ENCODE measurements around the gene NSUN6. TPM values are rescaled to one million over a fixed set of nuclear protein-coding genes. Genes with fewer than 3 reads are reported as not detected.

The NSUN6 gene
- total RNA-seq, 4 donors from 2014 or later = 2.4 to 3.8 (median 2.9) TPM

GRCh38 chr10:18508587-18508986 is 142.8 kb downstream of the NSUN6 start:
- no peak for DNase-seq
- ATAC-seq = no peak

GRCh38 chr10:18505456-18506118 is 145.8 kb downstream of the NSUN6 start:
- intact Hi-C loops (cut with DNase I; ENCODE audit: low total_unique reads) (no loop called here), in situ Hi-C loops (cut with MboI; ENCODE audit: low sequenced_read_pairs in 4 of 4) (no loop called here)
- Histone ChIP-seq H3K27ac (no peak overlapping the region), H3K4me1 (no peaks in the 10 kb centered on the region), H3K27me3 (no peaks in the 10 kb centered on the region), H3K36me3 (no peaks in the 10 kb centered on the region), H3K4me3 (no peak overlapping the region), H3K9me3 (no peaks in the 10 kb centered on the region)
- TF ChIP-seq CTCF (IDR thresholded peaks at IDR 0.05 in 4 of 5, conservative IDR thresholded peaks at IDR 0.05 in 1 of 5) = no peak
- no peak for TF ChIP-seq POLR2A (IDR thresholded peaks at IDR 0.05)
- DNase-seq = no peak
- no peak for ATAC-seq

More at GRCh38 chr10:18508587-18508986, 142.8 kb downstream of the NSUN6 start:
- TF ChIP-seq CTCF (IDR thresholded peaks at IDR 0.05 in 4 of 5, conservative IDR thresholded peaks at IDR 0.05 in 1 of 5) (no peak), POLR2A (IDR thresholded peaks at IDR 0.05) (no peak)
- Histone ChIP-seq H3K9me3 (no peaks in the 10 kb centered on the region), H3K27me3 (no peaks in the 10 kb centered on the region), H3K4me3 (no peak overlapping the region), H3K36me3 (no peaks in the 10 kb centered on the region), H3K4me1 (no peaks in the 10 kb centered on the region), H3K27ac (no peak overlapping the region)
- intact Hi-C loops (cut with DNase I; ENCODE audit: low total_unique reads) (no loop called here), in situ Hi-C loops (cut with MboI; ENCODE audit: low sequenced_read_pairs in 4 of 4) (no loop called here)

- Histone ChIP-seq H3K9me3 (no peaks in the 10 kb centered on the region), H3K4me1 (no peaks in the 10 kb centered on the region), H3K27ac (no peak overlapping the region), H3K36me3 (no peaks in the 10 kb centered on the region), H3K27me3 (no peaks in the 10 kb centered on the region), H3K4me3 (no peak overlapping the region)
- ATAC-seq (no peak), DNase-seq (no peak)
- no peak for TF ChIP-seq POLR2A (IDR thresholded peaks at IDR 0.05)
- TF ChIP-seq CTCF (IDR thresholded peaks at IDR 0.05 in 4 of 5, conservative IDR thresholded peaks at IDR 0.05 in 1 of 5) = no peak
- intact Hi-C loops (cut with DNase I; ENCODE audit: low total_unique reads) = no loop called here
- in situ Hi-C loops (cut with MboI; ENCODE audit: low sequenced_read_pairs in 4 of 4) = no loop called here
Observed at GRCh38 chr10:18504161-18504560, 147.2 kb downstream of the NSUN6 start.

- Histone ChIP-seq H3K4me3 (no peak overlapping the region), H3K27ac (no peak overlapping the region), H3K36me3 (no peaks in the 10 kb centered on the region), H3K9me3 (no peaks in the 10 kb centered on the region), H3K4me1 (no peaks in the 10 kb centered on the region), H3K27me3 (no peaks in the 10 kb centered on the region)
- TF ChIP-seq CTCF (IDR thresholded peaks at IDR 0.05 in 4 of 5, conservative IDR thresholded peaks at IDR 0.05 in 1 of 5) (no peak), POLR2A (IDR thresholded peaks at IDR 0.05) (no peak)
- in situ Hi-C loops (cut with MboI; ENCODE audit: low sequenced_read_pairs in 4 of 4) (no loop called here), intact Hi-C loops (cut with DNase I; ENCODE audit: low total_unique reads) (no loop called here)
- no peak for ATAC-seq
- DNase-seq = no peak
Observed at GRCh38 chr10:18501629-18502028, 149.8 kb downstream of the NSUN6 start.

- DNase-seq (no peak), ATAC-seq (no peak)
- H3K27ac ChIP-seq = no peak overlapping the region
- in situ Hi-C loops (cut with MboI; ENCODE audit: low sequenced_read_pairs in 4 of 4) (no loop called here), intact Hi-C loops (cut with DNase I; ENCODE audit: low total_unique reads) (no loop called here)
- no peak overlapping the region for H3K4me3 ChIP-seq
- TF ChIP-seq POLR2A (IDR thresholded peaks at IDR 0.05) (no peak), CTCF (IDR thresholded peaks at IDR 0.05 in 4 of 5, conservative IDR thresholded peaks at IDR 0.05 in 1 of 5) (no peak)
- no peaks in the 10 kb centered on the region for H3K36me3 ChIP-seq
- no peaks in the 10 kb centered on the region for H3K27me3 ChIP-seq
- H3K9me3 ChIP-seq = no peaks in the 10 kb centered on the region
- H3K4me1 ChIP-seq = no peaks in the 10 kb centered on the region
Observed at GRCh38 chr10:18501198-18501597, 150.2 kb downstream of the NSUN6 start.
